GM19328 (cell line): Measurements from ENCODE around the gene FYN.
"Not testable (repeated sequence)": the region's sequence is repeated elsewhere in the genome, so short reads cannot be mapped to it uniquely, and the experiment has no call there.

Source experiments
- ATAC-seq: cut with Tn5 transposase; IDR thresholded peaks from one replicate; pipeline ENCODE4 v1.9.1; 2021; ENCODE audit warnings: mild to moderate bottlenecking, moderate library complexity; ENCODE audit not compliant: unreplicated experiment

The FYN gene

GRCh38 chr6:111688331-111688730 lies 184.9 kb downstream of the FYN start:
- ATAC-seq: no peak

DNA sequence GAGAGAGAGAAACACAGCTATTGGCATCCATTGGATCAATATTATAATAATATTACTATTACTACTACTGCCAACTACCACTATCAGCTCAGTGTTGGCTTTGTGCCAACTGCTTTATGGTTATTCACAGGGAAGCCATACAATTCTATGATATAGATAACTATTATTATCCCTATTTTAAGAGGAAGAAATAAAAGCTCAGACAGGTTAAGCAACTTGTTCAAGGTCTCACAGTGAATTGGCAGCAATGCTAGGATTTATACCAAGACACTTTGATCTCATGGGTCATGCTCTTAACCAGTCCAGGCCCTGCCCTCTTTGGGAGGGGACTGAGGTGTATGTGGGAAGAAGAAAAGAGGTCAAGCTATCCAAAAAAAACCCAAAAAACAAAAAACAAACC lies 185.6 kb downstream of the FYN start:
- no peak for ATAC-seq

DNA sequence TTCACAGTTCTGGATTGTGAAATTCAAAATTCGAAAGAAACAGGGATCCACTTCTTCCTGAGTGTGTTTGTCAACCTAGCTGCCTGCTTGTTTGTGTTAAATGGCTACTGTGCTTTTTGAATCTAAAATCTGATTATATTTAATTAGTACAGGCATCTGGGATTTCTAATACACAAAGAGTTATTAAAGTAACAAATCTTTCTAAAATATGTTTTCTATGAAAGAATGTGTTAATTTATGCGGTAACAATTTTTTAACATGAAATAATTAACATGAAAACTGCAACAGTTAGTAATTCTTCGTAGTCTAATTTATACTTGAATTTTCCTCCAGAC lies 186.4 kb downstream of the FYN start:
- no peak for ATAC-seq

DNA sequence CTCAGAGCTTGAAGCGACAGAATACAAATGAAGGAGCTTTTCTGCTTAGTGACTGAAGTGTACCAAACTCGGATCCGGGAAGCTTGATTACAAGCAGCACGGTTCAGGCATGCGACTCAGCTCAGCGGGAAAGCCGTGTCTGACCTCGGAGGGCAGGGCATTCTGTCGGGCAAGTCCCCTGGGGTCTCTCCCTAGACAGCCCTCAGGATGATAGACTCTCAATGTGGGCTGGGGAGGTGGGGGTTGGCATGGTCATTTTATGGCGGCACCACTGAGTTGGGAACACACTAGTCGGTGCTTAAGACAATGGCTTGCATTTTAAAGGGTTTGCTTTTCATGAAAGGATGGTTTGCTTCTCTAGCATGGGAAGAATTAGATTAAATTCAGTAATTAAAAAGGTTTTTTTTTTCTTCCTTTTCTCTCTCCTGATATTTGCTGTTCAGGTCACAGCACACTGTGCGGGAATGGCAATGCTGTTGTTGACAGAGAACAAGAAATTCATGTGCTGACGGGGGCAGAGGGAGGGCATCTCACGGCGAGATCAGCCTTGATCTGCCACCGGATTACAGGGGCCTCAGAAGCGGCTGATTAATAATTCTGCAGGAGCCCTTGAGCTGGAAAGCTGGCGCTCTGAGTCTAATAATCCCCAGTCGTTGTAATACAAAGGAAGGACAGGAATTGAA lies 186.9 kb downstream of the FYN start:
- ATAC-seq: no peak

DNA sequence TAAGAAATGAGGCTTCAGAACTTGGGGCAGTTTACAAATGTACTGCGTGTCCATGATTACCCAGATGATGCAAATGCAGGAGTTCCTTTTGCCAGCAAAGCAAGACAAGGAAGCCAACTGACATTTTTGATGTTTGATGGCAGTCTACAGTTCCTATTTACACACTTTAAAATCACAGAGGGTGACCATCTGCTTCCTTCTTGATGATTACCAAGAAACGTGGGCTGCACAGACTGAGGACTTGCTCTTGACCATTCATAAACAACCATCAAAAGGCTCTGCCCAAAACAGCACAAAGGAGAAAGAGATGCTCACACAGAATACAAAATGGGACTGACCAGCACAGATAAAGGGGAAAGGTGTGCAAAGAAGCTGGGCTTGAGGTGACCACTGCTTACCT lies 187.7 kb downstream of the FYN start:
- ATAC-seq: no peak

DNA sequence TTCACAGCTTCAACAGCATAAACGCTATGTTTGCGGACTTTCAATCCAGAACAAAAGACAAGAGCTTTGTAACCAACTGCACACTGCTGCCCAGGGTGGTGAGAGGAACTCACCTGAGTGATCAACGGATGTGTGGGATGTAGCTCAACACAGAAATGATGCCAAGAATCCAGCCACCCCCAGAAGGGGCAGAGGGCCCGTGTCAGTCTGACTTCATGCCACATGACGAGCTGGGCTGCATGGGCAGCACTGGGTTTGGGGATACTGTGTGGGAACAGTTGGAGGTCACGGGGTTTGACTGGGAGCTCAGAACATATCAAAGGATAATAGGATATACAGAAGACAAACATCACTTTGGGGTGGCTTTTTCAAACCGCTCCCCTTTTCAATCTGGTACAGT lies 188.2 kb downstream of the FYN start:
- ATAC-seq: no peak

DNA sequence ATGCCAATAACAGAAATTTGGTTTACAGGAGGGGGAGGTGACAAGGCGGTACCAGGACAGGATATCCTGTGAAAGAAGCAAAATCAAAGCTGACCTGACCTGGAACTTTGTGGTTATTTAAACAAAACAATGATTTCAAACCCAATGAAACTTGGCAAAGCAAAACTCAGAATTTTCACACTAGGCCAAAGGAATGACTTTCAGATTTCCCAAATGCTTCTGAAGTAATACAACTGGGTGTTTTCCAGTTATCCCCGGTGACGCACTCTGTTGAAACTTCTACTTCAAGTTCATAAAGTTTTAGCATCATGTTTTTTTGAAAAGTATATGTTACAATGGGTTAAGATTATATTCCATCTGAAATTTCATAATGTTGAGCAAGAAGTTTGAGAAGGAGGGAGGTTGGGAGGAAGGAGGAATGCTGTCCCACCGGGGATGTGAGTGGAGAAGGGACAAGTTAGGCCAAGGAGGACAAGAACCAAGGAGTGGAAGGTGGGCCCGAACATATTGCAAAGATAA lies 189.4 kb downstream of the FYN start:
- no peak for ATAC-seq

DNA sequence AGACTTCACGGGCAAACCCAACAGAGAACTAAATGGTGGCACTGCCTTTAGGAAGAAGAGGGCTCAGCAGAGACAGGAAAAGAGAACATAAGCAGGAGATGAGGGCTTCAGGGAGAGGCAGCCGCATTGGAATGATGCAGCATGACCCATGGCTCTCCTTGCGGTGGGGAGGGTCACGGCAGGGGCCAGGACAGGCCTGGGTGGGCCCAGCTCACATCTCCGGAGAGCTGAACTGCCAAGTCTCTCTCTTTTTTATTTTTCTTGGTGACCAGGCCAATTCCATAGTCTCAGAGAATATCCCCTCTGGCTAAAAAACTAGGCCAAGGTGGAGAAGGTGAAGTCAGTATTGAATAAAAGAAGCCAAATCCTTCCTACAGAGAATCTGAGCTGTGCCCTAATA lies 190.1 kb downstream of the FYN start:
- ATAC-seq: no peak

GRCh38 chr6:111681860-111682259 lies 191.4 kb downstream of the FYN start:
- ATAC-seq: no peak

GRCh38 chr6:111680811-111681609 lies 192.2 kb downstream of the FYN start:
- not testable (repeated sequence) for ATAC-seq

GRCh38 chr6:111680015-111680712 lies 193.1 kb downstream of the FYN start:
- no peak for ATAC-seq

DNA sequence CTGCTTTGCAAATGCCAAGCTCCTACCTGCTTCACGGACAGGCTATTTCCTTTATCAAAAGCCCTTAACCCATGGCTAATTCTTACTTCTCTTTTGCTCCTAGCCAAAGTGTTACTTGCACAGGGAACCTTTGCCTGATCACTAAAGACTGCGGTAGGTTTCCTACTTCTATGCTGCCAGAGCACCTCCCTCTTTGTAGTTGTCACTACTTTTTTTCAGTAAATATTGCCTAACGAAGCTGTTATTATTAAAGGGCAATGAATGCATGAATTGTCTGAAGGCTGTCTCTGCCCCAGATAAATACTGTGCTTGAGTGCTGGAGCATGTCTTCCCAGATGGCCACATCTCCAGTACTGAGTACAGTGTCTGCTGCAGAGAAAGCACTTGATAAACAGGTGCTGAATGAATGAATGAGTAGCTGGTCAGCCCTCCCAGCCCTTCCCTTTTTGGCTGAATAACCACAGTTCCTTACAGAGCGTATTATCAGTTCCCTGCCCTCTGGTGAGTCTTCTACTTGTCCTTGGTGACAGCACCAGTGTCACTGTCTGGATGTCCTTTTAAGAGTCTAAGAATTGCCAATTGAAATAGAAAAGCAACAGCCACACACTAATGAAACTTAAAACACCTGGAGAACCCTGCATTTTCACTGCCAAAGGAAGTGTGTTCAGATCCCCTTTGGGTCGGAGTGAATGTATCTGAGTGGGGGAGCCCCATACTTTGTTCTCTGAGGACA lies 194.0 kb downstream of the FYN start:
- no peak for ATAC-seq

- ATAC-seq: no peak
These were observed 195.8 kb downstream of the FYN start for GRCh38 chr6:111677249-111677990.

DNA sequence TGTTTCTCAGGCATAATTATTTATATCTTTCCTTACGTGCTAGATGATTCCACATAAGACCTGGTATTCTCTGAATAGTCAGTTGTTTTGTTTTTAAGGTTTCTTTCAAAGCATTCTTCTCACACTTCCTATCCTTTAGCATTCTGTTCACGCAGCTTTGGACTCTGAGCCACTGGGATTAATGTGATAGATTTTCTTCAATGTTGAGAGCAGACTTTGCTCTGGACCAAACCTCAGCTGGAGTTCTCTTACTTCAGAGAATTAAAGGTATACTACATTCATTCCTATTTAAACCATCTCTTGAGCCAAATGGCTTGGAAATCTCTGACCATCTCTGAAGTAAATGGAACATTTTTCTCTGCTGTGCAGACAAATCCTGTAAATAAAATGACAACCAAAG lies 196.9 kb downstream of the FYN start:
- no peak for ATAC-seq

- ATAC-seq: no peak
These were observed 198.4 kb downstream of the FYN start for GRCh38 chr6:111674883-111675282.

DNA sequence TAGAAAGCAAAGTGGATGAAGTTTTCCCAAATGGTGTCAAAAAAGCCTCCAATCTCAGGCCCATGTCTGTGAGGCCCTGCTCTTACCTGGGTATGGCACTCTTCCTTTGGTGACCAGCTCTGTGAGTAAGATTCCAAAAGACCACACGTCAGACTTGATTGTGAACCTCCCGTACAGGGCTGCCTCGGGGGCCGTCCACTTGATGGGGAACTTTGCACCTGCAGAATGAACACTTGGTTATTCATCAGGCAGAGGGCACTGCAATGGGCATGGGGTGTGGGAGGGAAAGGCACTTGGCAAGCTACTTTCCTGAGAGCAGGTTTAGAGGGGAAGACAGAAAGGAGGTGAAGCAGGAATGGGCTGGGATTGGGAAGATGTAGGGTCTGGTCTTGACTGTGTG lies 198.8 kb downstream of the FYN start:
- ATAC-seq: no peak

- no peak for ATAC-seq
These were observed 199.3 kb downstream of the FYN start for GRCh38 chr6:111673937-111674336.

GRCh38 chr6:111673532-111673931 lies 199.7 kb downstream of the FYN start:
- ATAC-seq: no peak

DNA sequence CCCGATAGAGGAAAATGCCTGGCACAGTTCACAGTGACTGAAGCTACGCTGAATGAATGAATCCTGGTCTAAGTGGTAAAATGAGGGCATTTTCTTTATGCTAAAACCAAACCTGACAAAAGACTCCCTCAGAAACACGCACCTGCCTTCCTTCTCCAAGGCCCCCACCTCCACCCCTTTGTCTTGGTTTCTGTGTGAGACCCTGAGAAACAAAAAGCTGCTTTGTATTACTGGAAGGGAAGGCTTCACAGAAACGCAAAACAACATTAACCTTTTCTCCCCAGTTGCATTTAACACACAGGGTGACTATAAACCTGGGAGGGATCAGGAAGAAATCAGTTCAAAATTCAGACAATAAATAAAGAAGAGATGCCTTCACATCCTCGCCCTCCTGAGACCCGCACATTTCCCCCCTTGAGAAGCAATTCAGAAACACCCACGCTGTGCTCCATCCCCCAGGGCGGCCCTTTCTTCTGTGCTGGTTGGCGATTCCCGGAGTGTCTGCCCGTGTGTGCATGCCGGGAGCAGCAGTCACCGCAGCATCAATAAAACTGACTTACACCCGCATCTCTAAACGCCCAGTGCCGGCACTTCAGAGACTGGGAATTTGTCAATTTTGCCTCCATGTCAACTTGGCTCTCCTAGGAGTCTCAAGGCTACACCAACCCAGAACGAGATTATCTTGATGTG lies 200.3 kb downstream of the FYN start:
- no peak for ATAC-seq

DNA sequence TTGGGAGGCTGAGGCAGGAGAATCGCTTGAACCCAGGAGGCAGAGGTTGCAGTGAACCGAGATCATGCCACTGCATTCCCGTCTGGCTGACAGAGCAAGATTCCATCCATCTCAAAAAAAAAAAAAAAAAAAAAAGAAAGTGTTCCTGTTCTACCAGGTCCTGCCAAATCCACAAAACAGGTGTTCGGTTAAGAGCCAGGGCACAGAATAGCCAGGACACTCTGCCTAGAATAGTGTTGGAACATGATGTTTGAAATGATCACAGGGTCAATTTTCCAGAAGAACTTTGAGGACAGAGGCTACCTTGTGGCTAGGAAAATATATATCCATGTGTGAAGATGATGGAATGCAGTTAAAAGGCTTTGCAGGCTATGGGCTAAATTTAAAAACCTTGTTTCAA lies 203.9 kb downstream of the FYN start:
- no peak for ATAC-seq
